Endothelial cell of umbilical vein (primary cell): ENCODE measurements around the gene RAB10. TPM values are rescaled to one million over a fixed set of nuclear protein-coding genes. Genes with fewer than 3 reads are reported as not detected.

Experiments used
- BruUV-seq: library from RNA; stranded (reverse); fragments of 400-500 nt; replicated peaks from 2 replicates; lab custom pipeline; 2021; lab: Mats Ljungman, UMichigan
- CTCF ChIA-PET: fragments of 300-600, 350-600 bp; sonication (Branson Sonifier 250); formaldehyde crosslinking; loops from one replicate; lab custom pipeline; 2021; ENCODE audit warnings: antibody characterized with exemption, inconsistent platforms; lab: Charles Lee
- POLR2A ChIA-PET: fragments of 300-600, 350-600 bp; sonication (Branson Sonifier 250); formaldehyde crosslinking; loops from one replicate; lab custom pipeline; 2021; ENCODE audit warnings: antibody characterized with exemption, inconsistent platforms; lab: Charles Lee
- DNase-seq: peaks from one replicate; pipeline ENCODE4 v3.0.0-alpha.2; 2011; ENCODE audit warnings: low read depth, low spot score
- FAIRE-seq: peaks from 2 replicates; lab custom pipeline; 2011; peaks lifted over from hg19 to GRCh38; lab: Jason Lieb, UNC
- H2AFZ ChIP-seq: 2 replicates; pipeline ENCODE4 v1.6.0; 2012; ENCODE audit warnings: low read depth, low read length, control low read depth, inconsistent platforms
- H3K27ac ChIP-seq: 2 replicates; pipeline ENCODE4 v1.5.1; 2011; ENCODE audit warnings: low read depth, mild to moderate bottlenecking, control low read depth, low read length, moderate library complexity; ENCODE audit not compliant: insufficient read depth
- H3K27me3 ChIP-seq, 2 experiments: 2 replicates each; pipeline versions ENCODE4 v1.6.0 to v1.6.1; 2011; ENCODE audit warnings: low read length in 2 of 2, mixed read lengths in 1 of 2; ENCODE audit not compliant: control insufficient read depth in 2 of 2, insufficient read depth in 2 of 2
- H3K36me3 ChIP-seq, 2 experiments: 2 replicates in 1 of 2; 3 replicates in 1 of 2; pipeline ENCODE4 v1.5.1; 2011; ENCODE audit warnings: low read length in 2 of 2, mild to moderate bottlenecking in 1 of 2, moderate library complexity in 1 of 2; ENCODE audit not compliant: control insufficient read depth in 2 of 2, insufficient read depth in 2 of 2; ENCODE audit errors: extremely low read depth in 1 of 2
- H3K4me1 ChIP-seq: 3 replicates; pipeline ENCODE4 v1.5.1; 2011; ENCODE audit warnings: mild to moderate bottlenecking, low read length; ENCODE audit not compliant: control insufficient read depth, insufficient read depth; ENCODE audit errors: extremely low read depth
- H3K4me2 ChIP-seq: 2 replicates; pipeline ENCODE4 v1.6.1; 2011; ENCODE audit warnings: low read length, control low read depth, mixed read lengths; ENCODE audit not compliant: insufficient read depth
- H3K4me3 ChIP-seq, 3 experiments: fragments of 200-600 bp in 1 of 3; sonication (generic), shearing (Covaris generic) in 1 of 3; replicated peaks in 1 of 3; 2 replicates each; pipeline ENCODE4 v1.5.1; 2011 to 2016; ENCODE audit warnings: control low read depth in 3 of 3, low read length in 3 of 3, mild to moderate bottlenecking in 2 of 3, inconsistent platforms in 1 of 3, low read depth in 1 of 3, moderate library complexity in 1 of 3; ENCODE audit not compliant: insufficient read depth in 1 of 3
- H3K79me2 ChIP-seq: 2 replicates; pipeline ENCODE4 v1.6.0; 2012; ENCODE audit warnings: low read length, inconsistent platforms; ENCODE audit not compliant: control insufficient read depth, insufficient read depth
- H3K9ac ChIP-seq: replicated peaks from 2 replicates; pipeline ENCODE3; 2011; ENCODE audit warnings: low read length, control low read depth; ENCODE audit not compliant: insufficient read depth; ENCODE audit errors: extremely low read depth
- H3K9me1 ChIP-seq: replicated peaks from 3 replicates; pipeline ENCODE4 v1.6.0; 2011; ENCODE audit warnings: mild to moderate bottlenecking, low read length; ENCODE audit not compliant: control insufficient read depth, insufficient read depth; ENCODE audit errors: extremely low read depth
- H3K9me3 ChIP-seq: replicated peaks from 2 replicates; pipeline ENCODE4 v1.5.1; 2012; ENCODE audit warnings: low read length, inconsistent platforms; ENCODE audit not compliant: control insufficient read depth, insufficient read depth
- H4K20me1 ChIP-seq: replicated peaks from 2 replicates; pipeline ENCODE3; 2011; ENCODE audit warnings: mild to moderate bottlenecking, low read length; ENCODE audit not compliant: control insufficient read depth, insufficient read depth; ENCODE audit errors: extremely low read depth
- CTCF ChIP-seq, 2 donors: IDR thresholded peaks; 1 replicate in 1 of 2; 2 replicates in 1 of 2; pipeline ENCODE4 v1.5.1; 2011; ENCODE audit warnings: low read length in 2 of 2, mild to moderate bottlenecking in 2 of 2, moderate library complexity in 2 of 2, control low read depth in 1 of 2, inconsistent platforms in 1 of 2, low read depth in 1 of 2; ENCODE audit not compliant: insufficient read depth in 1 of 2; ENCODE audit errors: extremely low read depth in 1 of 2
- EZH2 ChIP-seq: IDR thresholded peaks from 2 replicates; pipeline ENCODE4 v1.6.1; 2012; ENCODE audit warnings: borderline replicate concordance, low read depth, mild to moderate bottlenecking, moderate library complexity, low read length, inconsistent platforms; ENCODE audit not compliant: severe bottlenecking
- FOS ChIP-seq: IDR thresholded peaks from 2 replicates; pipeline ENCODE4 v1.6.1; 2011; ENCODE audit warnings: mild to moderate bottlenecking, low read length, moderate library complexity, borderline replicate concordance; ENCODE audit not compliant: insufficient read depth
- GATA2 ChIP-seq: IDR thresholded peaks from 2 replicates; pipeline ENCODE4 v1.7.0; 2011; ENCODE audit warnings: low read depth, mild to moderate bottlenecking, moderate library complexity, mixed read lengths, low read length; ENCODE audit not compliant: insufficient read length, insufficient read depth
- JUN ChIP-seq: IDR thresholded peaks from 2 replicates; pipeline ENCODE4 v1.6.1; 2011; ENCODE audit warnings: borderline replicate concordance, low read depth; ENCODE audit not compliant: insufficient read length, insufficient read depth
- MAX ChIP-seq: IDR thresholded peaks from 2 replicates; pipeline ENCODE4 v1.6.1; 2011; ENCODE audit not compliant: insufficient read depth, insufficient read length
- MYC ChIP-seq: IDR thresholded peaks from one replicate; pipeline ENCODE4 v1.6.1; 2011; ENCODE audit warnings: mild to moderate bottlenecking, low read depth, low read length
- POLR2A ChIP-seq: IDR thresholded peaks from 2 replicates; pipeline ENCODE4 v1.6.1; 2012; ENCODE audit warnings: low read depth, mild to moderate bottlenecking, control low read depth, low read length
- POLR2AphosphoS5 ChIP-seq: IDR thresholded peaks from 2 replicates; pipeline ENCODE4 v1.6.1; 2012; ENCODE audit warnings: low read depth, mild to moderate bottlenecking, control low read depth, low read length, moderate library complexity; ENCODE audit not compliant: insufficient read depth
- dilution Hi-C: fragments of 300-500 bp; cut with MboI; formaldehyde crosslinking; loops from one replicate; pipeline ENCODE4 v1.15.0; 2019; ENCODE audit warnings: low sequenced_read_pairs; ENCODE audit not compliant: extremely low pct_ligation_motif_present
- intact Hi-C: fragments of 100-400 bp; cut with micrococcal nuclease; formaldehyde crosslinking; loops from one replicate; pipeline ENCODE4 v1.10.0; 2022
- polyA plus RNA-seq, 4 experiments: library from polyadenylated mRNA; depleted of rRNA in 3 of 4; stranded (reverse) in 3 of 4; unstranded in 1 of 4; fragments of >200 nt; gene quantifications; 2 replicates each; pipeline versions ENCODE4 v1.2.1 to v1.2.3, GENCODE V29; 2011 to 2012; ENCODE audit warnings: missing spikeins in 1 of 4
- total RNA-seq: library from RNA; stranded (reverse); gene quantifications from 2 replicates; pipeline ENCODE4 v1.2.3, GENCODE V29; 2021

The RAB10 gene
- total and polyA plus RNA-seq, 2 donors (not counting 3 experiments of a cell fraction or from before 2014, with no cell fraction given), result 45.1 to 104 TPM

- Histone ChIP-seq H3K36me3 (no peaks in the 10 kb centered on the region), H3K4me2 (no peak overlapping the region), H4K20me1 (peaks cover 7% of the 10 kb centered on the region), H3K9ac (no peak overlapping the region), H3K4me3 (no peak overlapping the region), H3K9me1 (no peaks in the 10 kb centered on the region), H3K79me2 (peaks cover 99% of the 10 kb centered on the region), H3K27me3 (no peaks in the 10 kb centered on the region), H2AFZ (no peak overlapping the region), H3K27ac (no peak overlapping the region), H3K4me1 (no peaks in the 10 kb centered on the region), H3K9me3 (no peaks in the 10 kb centered on the region)
- DNase-seq (no peak), FAIRE-seq (no peak)
- TF ChIP-seq EZH2, result no peak
- no peak for TF ChIP-seq FOS
- no peak for TF ChIP-seq CTCF (IDR thresholded peaks at IDR 0.05; ENCODE audit: extremely low read depth in 1 of 2, insufficient read depth in 1 of 2, low read depth in 1 of 2, low read length in 2 of 2)
- TF ChIP-seq POLR2AphosphoS5, result no peak
- no peak for TF ChIP-seq POLR2A
- no peak for TF ChIP-seq MAX
- TF ChIP-seq GATA2, result no peak
- TF ChIP-seq JUN, result no peak
- no peak for TF ChIP-seq MYC
- intact Hi-C loops (no loop called here), dilution Hi-C loops (no loop called here)
- no TSS peak for BruUV-seq
- POLR2A ChIA-PET, result no interaction called here
- CTCF ChIA-PET, result no interaction called here
Observed at GRCh38 chr2:26054598-26055348, 20.9 kb downstream of the RAB10 start.
